Body of pancreas (tissue), 4 donors: ENCODE data around the gene SPTBN1.

Experiments used
- POLR2A ChIP-seq, 3 donors: fragments of 450-650 bp; IDR thresholded peaks; one replicate each; pipeline ENCODE4 v1.6.1; 2016; ENCODE audit warnings: antibody characterized with exemption in 3 of 3, mild to moderate bottlenecking in 2 of 3
- TF ChIP-seq, protein P1 (sequence below), 7 experiments: fragments of 450-650 bp in 4 of 7; fragments of 200-600 bp in 3 of 7; sonication (generic) in 3 of 7; IDR thresholded peaks; one replicate each; pipeline ENCODE4 v1.5.1; 2016 to 2019; ENCODE audit warnings: antibody characterized with exemption in 7 of 7

DNA sequence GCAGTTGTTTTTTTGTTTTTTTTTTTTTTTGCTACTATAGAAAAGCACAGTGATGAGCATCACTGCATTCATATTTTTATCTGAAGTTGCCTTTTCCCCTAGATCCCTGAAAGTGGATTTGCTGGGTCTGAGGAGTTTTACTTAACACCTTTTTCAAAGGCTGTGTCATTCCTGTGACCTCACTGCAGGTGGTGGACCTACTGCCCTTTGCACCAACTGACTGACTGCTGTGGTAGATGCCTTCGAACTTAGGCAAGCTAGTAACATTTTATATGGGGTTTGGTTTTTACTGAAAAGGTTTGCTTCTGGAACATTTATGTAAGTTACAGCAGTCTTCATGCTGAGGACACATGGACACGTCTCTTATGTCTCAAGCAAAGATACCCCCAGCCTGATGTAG, 36.2 kb downstream of the SPTBN1 start:
- TF ChIP-seq, protein P1, sequence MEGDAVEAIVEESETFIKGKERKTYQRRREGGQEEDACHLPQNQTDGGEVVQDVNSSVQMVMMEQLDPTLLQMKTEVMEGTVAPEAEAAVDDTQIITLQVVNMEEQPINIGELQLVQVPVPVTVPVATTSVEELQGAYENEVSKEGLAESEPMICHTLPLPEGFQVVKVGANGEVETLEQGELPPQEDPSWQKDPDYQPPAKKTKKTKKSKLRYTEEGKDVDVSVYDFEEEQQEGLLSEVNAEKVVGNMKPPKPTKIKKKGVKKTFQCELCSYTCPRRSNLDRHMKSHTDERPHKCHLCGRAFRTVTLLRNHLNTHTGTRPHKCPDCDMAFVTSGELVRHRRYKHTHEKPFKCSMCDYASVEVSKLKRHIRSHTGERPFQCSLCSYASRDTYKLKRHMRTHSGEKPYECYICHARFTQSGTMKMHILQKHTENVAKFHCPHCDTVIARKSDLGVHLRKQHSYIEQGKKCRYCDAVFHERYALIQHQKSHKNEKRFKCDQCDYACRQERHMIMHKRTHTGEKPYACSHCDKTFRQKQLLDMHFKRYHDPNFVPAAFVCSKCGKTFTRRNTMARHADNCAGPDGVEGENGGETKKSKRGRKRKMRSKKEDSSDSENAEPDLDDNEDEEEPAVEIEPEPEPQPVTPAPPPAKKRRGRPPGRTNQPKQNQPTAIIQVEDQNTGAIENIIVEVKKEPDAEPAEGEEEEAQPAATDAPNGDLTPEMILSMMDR (IDR thresholded peaks at IDR 0.05), result no peak
- TF ChIP-seq POLR2A (IDR thresholded peaks at IDR 0.05), result no peak
